ENCODE results near the gene ANK3.

ANK3 gene

GRCh38 chr10:60200682-60201053 is 189.0 kb downstream of the ANK3 start:
- no peak for DNase-seq (ENCODE audit: extremely low spot score, insufficient read length, low read depth)
- FAIRE-seq: no peak

- no peak for DNase-seq (ENCODE audit: extremely low spot score, insufficient read length, low read depth)
- no peak for FAIRE-seq
Measured at GRCh38 chr10:60200012-60200681, 189.5 kb downstream of the ANK3 start.

- no peak for FAIRE-seq
- no peak for DNase-seq (ENCODE audit: extremely low spot score, insufficient read length, low read depth)
Measured at GRCh38 chr10:60197206-60197605, 192.5 kb downstream of the ANK3 start.

GRCh38 chr10:60194421-60194820 is 195.3 kb downstream of the ANK3 start:
- no peak for DNase-seq (ENCODE audit: extremely low spot score, insufficient read length, low read depth)
- no peak for FAIRE-seq

GRCh38 chr10:60192946-60193345 is 196.7 kb downstream of the ANK3 start:
- FAIRE-seq (no peak), DNase-seq (ENCODE audit: extremely low spot score, insufficient read length, low read depth) (no peak)

- FAIRE-seq (no peak), DNase-seq (ENCODE audit: extremely low spot score, insufficient read length, low read depth) (no peak)
Measured at GRCh38 chr10:60189861-60190475, 199.7 kb downstream of the ANK3 start.

- no peak for DNase-seq (ENCODE audit: extremely low spot score, insufficient read length, low read depth)
- FAIRE-seq: no peak
Measured at GRCh38 chr10:60188548-60188947, 201.1 kb downstream of the ANK3 start.

GRCh38 chr10:60187691-60188090 is 202.0 kb downstream of the ANK3 start:
- DNase-seq (ENCODE audit: extremely low spot score, insufficient read length, low read depth): no peak
- FAIRE-seq: no peak

GRCh38 chr10:60186315-60187071 is 203.2 kb downstream of the ANK3 start:
- FAIRE-seq (no peak), DNase-seq (ENCODE audit: extremely low spot score, insufficient read length, low read depth) (no peak)

- DNase-seq (ENCODE audit: extremely low spot score, insufficient read length, low read depth) (no peak), FAIRE-seq (no peak)
Measured at GRCh38 chr10:60185421-60185820, 204.3 kb downstream of the ANK3 start.

- DNase-seq (ENCODE audit: extremely low spot score, insufficient read length, low read depth) (no peak), FAIRE-seq (no peak)
Measured at GRCh38 chr10:60182691-60183090, 207.0 kb downstream of the ANK3 start.

- no peak for FAIRE-seq
Measured at GRCh38 chr10:60176925-60177324, 212.8 kb downstream of the ANK3 start.

GRCh38 chr10:60175441-60175971 is 214.2 kb downstream of the ANK3 start:
- FAIRE-seq (no peak), DNase-seq (ENCODE audit: extremely low spot score, insufficient read length, low read depth) (no peak)

More at GRCh38 chr10:60176925-60177324, 212.8 kb downstream of the ANK3 start:
- no peak for DNase-seq (ENCODE audit: extremely low spot score, insufficient read length, low read depth)

GRCh38 chr10:60172363-60172990 is 217.2 kb downstream of the ANK3 start:
- no peak for DNase-seq (ENCODE audit: extremely low spot score, insufficient read length, low read depth)
- no peak for FAIRE-seq

- no peak for FAIRE-seq
- no peak for DNase-seq (ENCODE audit: extremely low spot score, insufficient read length, low read depth)
Measured at GRCh38 chr10:60171436-60172013, 218.2 kb downstream of the ANK3 start.

- DNase-seq (ENCODE audit: extremely low spot score, insufficient read length, low read depth) (no peak), FAIRE-seq (no peak)
Measured at GRCh38 chr10:60170250-60170649, 219.4 kb downstream of the ANK3 start.

GRCh38 chr10:60169111-60169510 is 220.6 kb downstream of the ANK3 start:
- FAIRE-seq: no peak
- DNase-seq (ENCODE audit: extremely low spot score, insufficient read length, low read depth): no peak

GRCh38 chr10:60167050-60167449 is 222.6 kb downstream of the ANK3 start:
- FAIRE-seq: no peak
- DNase-seq (ENCODE audit: extremely low spot score, insufficient read length, low read depth): no peak

- FAIRE-seq (no peak), DNase-seq (ENCODE audit: extremely low spot score, insufficient read length, low read depth) (no peak)
Measured at GRCh38 chr10:60163786-60164185, 225.9 kb downstream of the ANK3 start.

GRCh38 chr10:60162631-60163030 is 227.0 kb downstream of the ANK3 start:
- FAIRE-seq: no peak
- no peak for DNase-seq (ENCODE audit: extremely low spot score, insufficient read length, low read depth)

All from GM18507 (cell line).